ENCODE measurements around the gene HLCS. TPM values are rescaled to one million over a fixed set of nuclear protein-coding genes. Genes with fewer than 3 reads are reported as not detected.

HLCS gene
- total RNA-seq, 2 donors from 2014 or later = 17.5 to 29.3 TPM

DNA sequence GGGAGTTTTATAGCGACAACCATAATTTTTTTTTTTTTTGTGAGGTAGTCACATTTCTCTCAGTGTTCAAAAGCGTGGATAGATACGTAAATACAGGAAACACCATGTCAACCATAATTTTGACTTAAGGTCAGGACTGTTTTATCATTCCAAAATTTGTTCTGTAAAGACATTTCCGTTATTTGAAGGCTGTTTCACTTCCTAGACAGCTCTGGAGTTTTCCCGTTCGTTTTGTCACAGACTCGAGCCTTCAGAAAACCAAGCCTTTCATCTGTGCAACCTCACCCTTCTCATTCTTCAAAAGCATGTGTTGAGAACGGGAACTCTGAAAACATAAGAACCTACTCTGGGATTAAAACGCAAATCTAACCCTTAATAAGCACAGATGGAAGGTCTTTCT is 249.6 kb downstream of the HLCS start:
- no peak for ATAC-seq (ENCODE audit: insufficient number of reproducible peaks, low FRiP score, low read depth)

DNA sequence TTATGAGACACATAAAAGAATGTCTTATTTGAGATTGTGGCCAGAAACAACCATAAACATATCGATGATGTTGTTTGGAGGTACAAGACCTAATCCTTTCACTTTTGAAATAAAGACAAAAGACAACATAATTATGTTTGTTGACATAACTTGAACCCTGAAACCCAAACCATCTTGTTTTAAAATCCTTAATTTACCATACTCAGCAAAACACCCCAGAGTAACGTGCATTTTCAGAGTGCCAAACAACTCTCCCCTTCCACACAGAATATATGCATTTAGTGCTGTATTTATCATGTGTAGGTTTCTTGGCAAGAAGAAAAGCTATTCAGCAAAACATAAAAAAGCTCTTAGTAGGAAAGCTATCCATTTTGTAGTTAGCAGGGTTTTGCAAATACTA is 250.1 kb downstream of the HLCS start:
- Histone ChIP-seq H3K4me1 (ENCODE audit: control insufficient read depth in 1 of 2, low read depth in 2 of 2) (no peaks in the 10 kb centered on the region), H3K27me3 (replicated peaks; ENCODE audit: insufficient read depth) (peaks cover 6% of the 10 kb centered on the region), H3K36me3 (no peaks in the 10 kb centered on the region), H3K4me3 (no peak overlapping the region), H3K27ac (no peak overlapping the region), H3K9me3 (no peaks in the 10 kb centered on the region)
- no peak for ATAC-seq (ENCODE audit: insufficient number of reproducible peaks, low FRiP score, low read depth)
- TF ChIP-seq, protein P1, sequence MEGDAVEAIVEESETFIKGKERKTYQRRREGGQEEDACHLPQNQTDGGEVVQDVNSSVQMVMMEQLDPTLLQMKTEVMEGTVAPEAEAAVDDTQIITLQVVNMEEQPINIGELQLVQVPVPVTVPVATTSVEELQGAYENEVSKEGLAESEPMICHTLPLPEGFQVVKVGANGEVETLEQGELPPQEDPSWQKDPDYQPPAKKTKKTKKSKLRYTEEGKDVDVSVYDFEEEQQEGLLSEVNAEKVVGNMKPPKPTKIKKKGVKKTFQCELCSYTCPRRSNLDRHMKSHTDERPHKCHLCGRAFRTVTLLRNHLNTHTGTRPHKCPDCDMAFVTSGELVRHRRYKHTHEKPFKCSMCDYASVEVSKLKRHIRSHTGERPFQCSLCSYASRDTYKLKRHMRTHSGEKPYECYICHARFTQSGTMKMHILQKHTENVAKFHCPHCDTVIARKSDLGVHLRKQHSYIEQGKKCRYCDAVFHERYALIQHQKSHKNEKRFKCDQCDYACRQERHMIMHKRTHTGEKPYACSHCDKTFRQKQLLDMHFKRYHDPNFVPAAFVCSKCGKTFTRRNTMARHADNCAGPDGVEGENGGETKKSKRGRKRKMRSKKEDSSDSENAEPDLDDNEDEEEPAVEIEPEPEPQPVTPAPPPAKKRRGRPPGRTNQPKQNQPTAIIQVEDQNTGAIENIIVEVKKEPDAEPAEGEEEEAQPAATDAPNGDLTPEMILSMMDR (IDR thresholded peaks at IDR 0.05) = no peak
- no peak for DNase-seq (ENCODE audit: low spot score)

More for the DNA sequence above, 249.6 kb downstream of the HLCS start:
- Histone ChIP-seq H3K36me3 (no peaks in the 10 kb centered on the region), H3K9me3 (no peaks in the 10 kb centered on the region), H3K4me3 (no peak overlapping the region), H3K27me3 (replicated peaks; ENCODE audit: insufficient read depth) (peaks cover 4% of the 10 kb centered on the region), H3K27ac (no peak overlapping the region), H3K4me1 (ENCODE audit: control insufficient read depth in 1 of 2, low read depth in 2 of 2) (no peaks in the 10 kb centered on the region)
- TF ChIP-seq, protein P1 (IDR thresholded peaks at IDR 0.05) = no peak
- no peak for DNase-seq (ENCODE audit: low spot score)

DNA sequence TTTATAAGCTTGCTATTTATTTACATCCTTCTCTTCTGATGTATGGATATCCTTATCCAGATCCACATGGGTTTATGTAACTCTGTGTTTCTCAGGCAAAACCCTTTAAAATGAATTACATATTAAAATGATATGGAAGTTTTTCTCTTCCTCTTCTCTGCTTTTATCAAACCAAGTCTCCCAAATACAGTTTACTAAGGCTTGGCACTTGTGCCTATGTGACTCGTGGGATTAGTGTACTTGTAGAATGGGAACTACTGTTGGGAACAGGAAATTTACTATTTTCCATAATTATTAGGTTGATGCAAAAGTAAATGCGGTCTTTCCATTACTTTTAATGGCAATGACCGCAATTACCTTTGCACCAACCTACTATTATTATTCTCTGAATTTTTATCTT is 252.7 kb downstream of the HLCS start:
- peaks cover 24% of the 10 kb centered on the region for H3K27me3 ChIP-seq (replicated peaks; ENCODE audit: insufficient read depth)
- no peak overlapping the region for H3K4me3 ChIP-seq
- H3K9me3 ChIP-seq = no peaks in the 10 kb centered on the region
- no peak for ATAC-seq (ENCODE audit: insufficient number of reproducible peaks, low FRiP score, low read depth)
- H3K4me1 ChIP-seq (ENCODE audit: control insufficient read depth in 1 of 2, low read depth in 2 of 2) = peaks cover 8 to 11% of the 10 kb centered on the region in 2 donors
- H3K27ac ChIP-seq = no peak overlapping the region
- TF ChIP-seq, protein P1 (IDR thresholded peaks at IDR 0.05) = no peak
- DNase-seq (ENCODE audit: low spot score) = no peak
- H3K36me3 ChIP-seq = no peaks in the 10 kb centered on the region

DNA sequence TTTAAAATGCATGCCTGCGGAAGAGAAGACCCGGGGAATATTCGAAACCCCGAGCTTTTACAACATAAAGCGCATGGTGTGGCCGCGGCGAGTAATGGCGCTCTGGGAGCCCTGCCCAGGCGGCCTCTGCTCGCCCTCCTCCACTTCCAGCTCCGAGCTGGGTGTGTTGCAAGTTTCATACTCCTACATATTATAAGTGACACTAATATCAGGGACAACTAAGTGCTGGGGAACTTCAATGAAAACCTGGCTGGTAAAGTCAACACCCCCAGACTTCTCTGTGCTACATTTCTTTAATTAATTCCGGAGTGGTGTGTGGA is 255.8 kb downstream of the HLCS start:
- peaks cover 17 to 31% of the 10 kb centered on the region in 2 donors for H3K4me1 ChIP-seq (ENCODE audit: control insufficient read depth in 1 of 2, low read depth in 2 of 2)
- no peaks in the 10 kb centered on the region for H3K36me3 ChIP-seq
- peaks cover 32% of the 10 kb centered on the region for H3K27me3 ChIP-seq (replicated peaks; ENCODE audit: insufficient read depth)
- DNase-seq (ENCODE audit: low spot score) = no peak
- H3K9me3 ChIP-seq = no peaks in the 10 kb centered on the region
- no peak overlapping the region for H3K27ac ChIP-seq
- TF ChIP-seq, protein P1 (IDR thresholded peaks at IDR 0.05) = no peak
- ATAC-seq (ENCODE audit: insufficient number of reproducible peaks, low FRiP score, low read depth) = no peak
- H3K4me3 ChIP-seq = no peak overlapping the region

DNA sequence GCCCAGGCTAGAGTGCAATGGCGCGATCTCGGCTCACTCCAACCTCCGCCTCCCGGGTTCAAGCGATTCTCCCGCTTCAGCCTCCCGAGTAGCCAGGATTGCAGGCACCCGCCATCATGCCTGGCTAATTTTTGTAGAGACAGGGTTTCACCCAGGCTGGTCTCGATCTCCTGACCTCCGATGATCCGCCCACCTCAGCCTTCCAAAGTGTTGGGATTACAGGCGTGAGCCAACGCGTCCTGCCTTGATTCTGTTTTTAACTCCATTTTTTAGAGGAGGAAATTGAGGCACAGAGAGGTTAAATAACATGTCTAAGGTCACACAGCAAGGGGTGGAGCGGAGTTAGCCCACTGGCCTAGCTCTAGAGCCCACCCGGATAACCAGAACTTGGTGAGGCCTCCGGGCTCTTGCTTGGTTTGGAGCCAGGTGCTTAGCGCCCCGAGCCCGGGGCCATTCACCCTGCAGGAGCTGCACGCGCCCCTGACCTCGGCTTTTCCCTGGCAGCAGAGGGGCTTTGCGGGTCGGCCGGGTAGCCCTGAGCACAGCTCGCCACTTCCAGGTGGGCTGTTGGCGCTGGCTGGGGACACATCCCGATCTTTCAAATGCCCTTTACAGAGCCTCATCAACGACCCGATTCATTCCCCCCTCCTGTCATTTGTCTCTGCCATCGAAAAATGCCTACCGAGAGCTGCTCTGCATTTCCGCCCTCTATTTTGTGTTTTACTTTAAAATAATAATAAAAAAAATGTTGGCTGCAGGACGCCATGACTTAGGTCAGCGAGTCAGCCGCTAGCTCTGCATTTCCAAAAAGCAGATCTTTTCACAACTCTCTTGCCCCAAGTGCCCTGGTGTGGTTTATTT is 256.4 kb downstream of the HLCS start:
- Histone ChIP-seq H3K4me3 (no peak overlapping the region), H3K4me1 (ENCODE audit: control insufficient read depth in 1 of 2, low read depth in 2 of 2) (peaks cover 21 to 36% of the 10 kb centered on the region in 2 donors), H3K9me3 (no peaks in the 10 kb centered on the region), H3K36me3 (no peaks in the 10 kb centered on the region), H3K27ac (no peak overlapping the region), H3K27me3 (replicated peaks; ENCODE audit: insufficient read depth) (peaks cover 32% of the 10 kb centered on the region)
- DNase-seq (ENCODE audit: low spot score) (no peak), ATAC-seq (ENCODE audit: insufficient number of reproducible peaks, low FRiP score, low read depth) (no peak)
- TF ChIP-seq, protein P1 (IDR thresholded peaks at IDR 0.05) = no peak

All from thoracic aorta (tissue), 2 donors.